Stimulated activated CD4-positive, alpha-beta T cell treated with anti-CD3 and anti-CD28 coated beads, Interleukin-12 subunit alpha, Interleukin-12 subunit beta, amount 100 ng/mL, for 24 hours (primary cell): ENCODE data around the gene PIGN.
"Not testable (repeated sequence)": the region's sequence is repeated elsewhere in the genome, so short reads cannot be mapped to it uniquely, and the experiment has no call there.

Experiments
- DNase-seq, 2 experiments: peaks; one replicate each; pipeline ENCODE4 v3.0.0-alpha.2; 2020; ENCODE audit warnings: low read depth in 2 of 2

Gene PIGN

GRCh38 chr18:62066102-62066818, 120.6 kb downstream of the PIGN start:
- no peak for DNase-seq

GRCh38 chr18:62064361-62064760, 122.5 kb downstream of the PIGN start:
- DNase-seq, result no peak

- no peak for DNase-seq
These were observed 124.9 kb downstream of the PIGN start for GRCh38 chr18:62061821-62062478.

- no peak for DNase-seq
These were observed 126.0 kb downstream of the PIGN start for GRCh38 chr18:62060820-62061219.

GRCh38 chr18:62054929-62055498, 131.8 kb downstream of the PIGN start:
- DNase-seq, result no peak

GRCh38 chr18:62048279-62048678, 138.6 kb downstream of the PIGN start:
- no peak for DNase-seq

GRCh38 chr18:62045316-62045715, 141.5 kb downstream of the PIGN start:
- no peak for DNase-seq

- DNase-seq, result no peak
These were observed 142.3 kb downstream of the PIGN start for GRCh38 chr18:62044490-62045000.

GRCh38 chr18:62037989-62038778, 148.7 kb downstream of the PIGN start:
- no peak for DNase-seq

GRCh38 chr18:62037012-62037742, 149.7 kb downstream of the PIGN start:
- no peak for DNase-seq

- DNase-seq, result not testable (repeated sequence)
These were observed 152.6 kb downstream of the PIGN start for GRCh38 chr18:62034286-62034685.

GRCh38 chr18:62033756-62034155, 153.1 kb downstream of the PIGN start:
- no peak for DNase-seq

- no peak for DNase-seq
These were observed 153.6 kb downstream of the PIGN start for GRCh38 chr18:62033207-62033606.

- DNase-seq, result no peak
These were observed 156.5 kb downstream of the PIGN start for GRCh38 chr18:62030091-62030985.

- no peak for DNase-seq
These were observed 158.1 kb downstream of the PIGN start for GRCh38 chr18:62028715-62029114.

GRCh38 chr18:62027914-62028520, 158.8 kb downstream of the PIGN start:
- no peak for DNase-seq

- DNase-seq, result no peak
These were observed 160.3 kb downstream of the PIGN start for GRCh38 chr18:62026586-62026985.

GRCh38 chr18:62024983-62025382, 161.9 kb downstream of the PIGN start:
- no peak for DNase-seq

- no peak for DNase-seq
These were observed 163.3 kb downstream of the PIGN start for GRCh38 chr18:62023536-62023935.

- no peak for DNase-seq
These were observed 168.2 kb downstream of the PIGN start for GRCh38 chr18:62018759-62019041.
